ENCODE measurements around the gene SLC2A6.

SLC2A6 gene

DNA sequence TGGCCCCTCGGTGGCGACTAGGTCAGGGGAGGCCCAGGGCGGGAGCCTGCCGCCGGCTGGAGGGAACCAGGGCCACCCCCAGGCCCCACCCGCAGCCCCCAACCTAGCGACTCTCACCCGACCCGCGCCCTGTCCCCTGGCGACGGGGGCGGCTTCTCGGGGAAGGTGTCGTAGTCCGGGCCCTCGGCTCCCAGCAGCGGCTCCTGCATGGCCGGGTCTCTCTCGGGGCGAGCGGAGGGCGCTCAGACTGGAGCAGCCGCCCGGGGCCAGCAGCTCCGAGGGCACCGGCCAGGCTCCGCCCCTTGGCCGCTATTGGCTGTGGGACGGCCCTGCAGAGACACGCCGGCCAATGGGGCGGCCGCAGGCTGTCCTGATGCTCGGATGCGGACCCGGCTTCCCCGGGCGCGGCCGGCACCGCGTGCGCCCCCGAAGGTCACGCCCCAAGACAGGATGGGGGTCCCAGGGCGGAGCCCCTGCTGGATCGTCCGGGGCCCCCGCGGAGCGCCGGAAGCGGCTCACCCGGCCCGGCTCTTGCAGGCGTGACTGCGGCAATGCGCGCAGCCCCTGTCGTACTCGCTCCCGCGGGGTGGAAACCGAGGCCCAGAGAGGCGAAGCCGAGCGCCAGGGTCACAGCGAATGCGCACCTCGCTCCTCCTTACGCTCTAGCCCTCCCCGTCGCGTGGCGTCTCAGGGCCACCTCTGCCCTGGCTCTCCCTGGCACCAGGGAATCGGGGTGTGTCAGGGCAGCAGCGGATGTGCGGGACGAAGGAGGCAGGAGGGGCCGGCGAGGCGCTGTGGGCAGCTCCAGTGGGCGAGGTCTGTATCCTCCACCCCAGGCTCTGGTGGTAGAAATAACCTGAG lies at the start of gene SLC2A6:
SLC2A6 (minus strand) TSS at position 249 of the 861 bp plus-strand sequence; CDS start at position 209, 40 bp downstream.
- DNase-seq (ENCODE audit: low read depth, low spot score): peak; percentile 86

DNA sequence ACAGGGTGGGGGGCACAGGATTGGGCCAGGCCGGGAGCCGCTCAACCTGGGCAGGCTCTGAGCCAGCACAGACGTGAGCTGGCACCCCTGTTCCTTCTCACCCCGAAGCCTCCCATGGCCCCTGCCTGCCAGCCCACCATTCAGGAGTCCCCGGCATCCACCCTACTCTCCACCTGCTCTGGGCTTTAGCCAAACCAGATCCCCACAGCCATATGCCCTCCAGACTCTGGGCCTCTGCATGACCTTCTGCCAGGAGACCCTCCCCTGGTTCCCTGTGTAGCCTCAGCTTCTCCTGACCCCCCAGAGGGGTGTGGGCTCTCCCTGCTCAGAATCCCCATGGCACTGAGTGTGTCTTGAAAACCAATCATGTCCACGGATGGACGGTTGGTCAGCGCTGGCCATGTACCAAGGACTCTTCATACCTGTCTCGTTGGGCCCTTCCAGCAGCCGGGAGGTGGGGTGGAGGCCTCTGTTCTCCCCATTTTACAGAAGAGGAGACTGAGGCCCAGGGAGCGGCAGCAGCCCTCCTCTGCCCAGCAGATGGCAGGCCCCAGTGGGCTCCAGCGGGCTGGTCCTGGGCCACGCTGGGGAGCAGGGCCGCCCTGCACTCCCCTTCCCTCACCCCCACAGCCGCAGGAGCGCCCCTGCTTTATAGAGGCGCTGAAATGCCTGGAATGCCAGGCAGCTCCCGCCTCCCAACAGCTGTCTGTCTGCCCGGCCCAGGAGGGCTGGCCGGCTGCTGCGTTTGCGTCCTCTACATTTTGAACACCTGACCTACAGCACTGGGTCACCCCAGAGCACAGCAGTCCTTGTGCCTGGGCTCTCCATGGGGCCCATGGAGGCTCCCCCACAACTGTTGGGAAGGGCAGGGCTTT lies 49.3 kb upstream of the SLC2A6 start:
- no peak for DNase-seq (ENCODE audit: low read depth, low spot score)

DNA sequence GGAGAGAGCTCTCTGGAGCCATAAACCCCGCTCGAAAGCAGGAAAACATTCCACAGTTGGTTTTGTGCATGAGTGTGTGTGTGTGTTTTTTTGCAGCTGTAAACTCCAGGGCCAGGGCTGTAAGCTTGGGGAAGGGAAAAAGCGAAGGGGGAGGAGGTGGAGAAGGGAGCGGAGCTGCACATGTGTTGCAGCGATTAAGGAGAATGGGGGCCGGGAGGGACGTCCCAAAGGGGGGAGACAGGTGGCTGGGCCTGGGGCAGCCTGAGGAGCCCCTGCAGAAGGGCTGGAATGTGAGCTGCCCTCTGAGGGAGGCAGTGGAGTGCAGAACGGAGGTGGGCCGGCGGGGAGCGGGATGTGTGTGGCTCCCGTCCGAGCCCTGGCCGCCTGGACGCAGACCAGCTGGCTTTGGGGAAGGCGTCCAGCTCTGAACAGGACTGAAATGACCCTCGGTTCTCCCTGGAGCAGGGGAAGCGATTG lies 48.6 kb upstream of the SLC2A6 start:
- no peak for DNase-seq (ENCODE audit: low read depth, low spot score)

GRCh38 chr9:133526721-133527321 lies 47.9 kb upstream of the SLC2A6 start:
- no peak for DNase-seq (ENCODE audit: low read depth, low spot score)

GRCh38 chr9:133525677-133526076 lies 46.8 kb upstream of the SLC2A6 start:
- no peak for DNase-seq (ENCODE audit: low read depth, low spot score)

DNA sequence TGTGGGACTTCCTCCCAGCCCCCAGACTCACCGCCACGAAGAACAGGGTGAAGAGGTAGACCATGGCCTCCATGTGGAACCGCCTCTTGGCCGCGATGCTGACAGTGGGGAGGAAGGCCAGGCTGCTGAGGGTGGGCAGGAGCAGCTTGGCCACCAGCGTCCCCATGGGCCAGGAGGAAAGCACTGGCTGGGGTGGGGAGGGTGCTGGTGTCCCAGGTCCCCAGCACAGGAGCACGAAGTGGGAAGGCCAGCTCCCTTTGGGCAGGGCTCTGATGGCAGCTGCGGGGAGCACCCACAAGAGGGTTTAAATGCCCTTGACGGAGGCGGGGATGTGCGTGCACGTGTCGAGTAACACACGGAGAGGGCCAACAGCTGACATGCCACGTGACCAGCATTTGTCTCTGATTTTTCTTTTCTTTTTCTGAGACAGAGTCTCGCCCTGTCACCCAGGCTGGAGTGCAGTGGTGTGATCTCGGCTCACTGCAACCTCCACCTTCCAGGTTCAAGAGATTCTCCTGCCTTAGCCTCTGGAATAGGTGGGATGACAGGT lies 45.9 kb upstream of the SLC2A6 start, which contains the start of gene MYMK:
MYMK (minus strand) TSS at position 281 of the 550 bp plus-strand sequence; CDS start at position 166, 115 bp downstream.
- DNase-seq (ENCODE audit: low read depth, low spot score): no peak

GRCh38 chr9:133524146-133524545 lies 45.2 kb upstream of the SLC2A6 start:
- DNase-seq (ENCODE audit: low read depth, low spot score): no peak

DNA sequence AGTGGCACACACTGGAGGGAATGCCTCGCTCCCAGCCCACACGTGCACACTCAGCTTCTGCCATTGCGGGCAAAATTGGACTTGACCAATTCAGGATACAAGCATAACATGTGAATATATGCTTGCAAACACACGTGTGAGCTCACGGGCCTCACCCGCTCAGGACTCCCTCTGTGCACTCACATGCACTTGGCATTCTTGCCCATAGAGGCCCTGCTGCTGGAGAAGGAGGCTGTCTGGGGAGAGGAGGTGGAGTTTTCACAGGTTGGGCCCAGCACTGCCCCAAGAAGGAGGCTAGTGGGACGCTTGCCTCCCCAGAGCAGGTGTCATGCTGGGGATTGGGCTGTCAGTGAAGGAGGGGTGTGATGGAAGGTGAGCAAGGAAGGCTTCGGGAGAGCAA lies 44.2 kb upstream of the SLC2A6 start:
- no peak for DNase-seq (ENCODE audit: low read depth, low spot score)

- DNase-seq (ENCODE audit: low read depth, low spot score): no peak
These were observed 43.4 kb upstream of the SLC2A6 start for GRCh38 chr9:133522073-133522910.

DNA sequence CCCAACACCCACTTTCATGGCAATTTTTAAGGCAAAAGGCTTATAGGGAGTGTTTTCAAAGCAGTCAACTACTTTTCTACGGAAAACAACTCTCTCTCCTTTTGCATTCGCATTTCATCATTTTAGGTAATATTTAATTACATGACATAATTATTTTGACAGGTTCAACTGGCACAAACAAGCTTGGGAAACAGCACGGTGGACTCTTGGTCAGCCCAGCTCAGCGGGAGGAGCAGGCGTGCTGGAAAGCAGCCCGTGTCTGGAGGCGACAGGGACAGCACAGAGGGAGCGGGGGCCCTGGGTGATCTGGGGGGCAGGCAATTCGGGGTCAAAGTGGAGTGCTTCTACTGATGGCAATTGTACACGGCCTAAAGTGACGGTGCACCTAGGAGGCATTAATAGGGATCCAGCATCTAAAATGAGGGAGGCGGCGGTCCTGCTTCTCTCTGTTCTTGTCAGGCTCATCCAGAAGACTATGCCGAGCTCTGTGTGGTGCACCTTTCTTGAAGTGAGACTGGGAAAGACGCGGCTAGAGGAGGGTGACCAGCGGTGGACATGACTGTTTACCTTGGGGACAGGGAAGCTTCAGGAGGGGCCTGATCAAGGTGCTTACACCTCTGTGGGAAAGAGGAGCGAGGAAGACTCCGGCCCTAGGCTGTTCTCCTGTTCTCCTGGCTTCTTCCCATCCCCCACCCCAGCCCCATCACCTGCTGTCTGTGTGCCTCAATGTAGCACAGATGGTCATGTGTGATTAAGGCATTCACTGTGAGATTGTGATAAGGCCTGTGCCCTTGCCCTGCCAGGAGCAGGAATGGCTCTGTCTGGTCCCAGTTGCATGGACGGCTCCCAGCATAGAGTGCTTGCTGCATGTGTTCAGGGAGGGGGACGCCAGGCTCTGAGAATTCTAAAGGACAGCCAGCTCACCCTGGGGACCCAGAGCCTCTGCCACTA lies 42.5 kb upstream of the SLC2A6 start:
- DNase-seq (ENCODE audit: low read depth, low spot score): no peak

DNA sequence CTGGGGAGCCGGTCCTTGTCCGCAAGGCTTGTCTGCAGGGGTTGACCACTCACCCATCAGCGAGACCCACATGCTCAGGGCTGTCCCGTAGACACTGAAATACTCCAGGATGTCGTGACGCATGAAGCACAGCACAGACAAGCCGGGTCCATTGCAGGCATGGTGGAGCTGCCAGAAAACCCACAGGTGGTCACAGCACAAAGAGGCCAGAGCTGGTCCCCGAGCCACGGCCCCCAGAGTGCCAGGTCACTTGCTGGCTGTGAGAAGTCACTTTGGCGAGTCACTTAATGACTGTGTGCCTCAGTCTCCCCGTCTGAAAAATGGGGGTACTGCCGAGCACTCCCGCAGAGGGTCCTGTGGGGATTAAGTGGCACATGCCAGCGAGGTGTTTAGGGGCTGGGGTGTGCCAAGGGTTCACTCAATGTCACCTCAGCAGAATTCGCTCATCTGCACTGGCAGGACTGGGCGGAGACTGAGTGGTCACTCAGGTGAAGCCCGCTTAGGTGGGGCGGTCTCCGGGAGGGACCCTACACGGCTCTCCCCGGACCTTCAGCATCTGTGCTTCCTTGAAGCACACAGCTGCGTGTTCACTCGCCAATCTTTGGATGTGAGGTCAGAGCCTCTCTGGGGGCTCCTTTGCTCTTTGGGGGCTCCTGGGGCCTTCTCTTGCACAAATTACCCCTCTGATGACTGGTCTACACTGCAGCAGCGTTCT lies 41.4 kb upstream of the SLC2A6 start:
- no peak for DNase-seq (ENCODE audit: low read depth, low spot score)

GRCh38 chr9:133519693-133520092 lies 40.8 kb upstream of the SLC2A6 start:
- no peak for DNase-seq (ENCODE audit: low read depth, low spot score)

GRCh38 chr9:133518706-133519449 lies 40.0 kb upstream of the SLC2A6 start:
- DNase-seq (ENCODE audit: low read depth, low spot score): no peak

DNA sequence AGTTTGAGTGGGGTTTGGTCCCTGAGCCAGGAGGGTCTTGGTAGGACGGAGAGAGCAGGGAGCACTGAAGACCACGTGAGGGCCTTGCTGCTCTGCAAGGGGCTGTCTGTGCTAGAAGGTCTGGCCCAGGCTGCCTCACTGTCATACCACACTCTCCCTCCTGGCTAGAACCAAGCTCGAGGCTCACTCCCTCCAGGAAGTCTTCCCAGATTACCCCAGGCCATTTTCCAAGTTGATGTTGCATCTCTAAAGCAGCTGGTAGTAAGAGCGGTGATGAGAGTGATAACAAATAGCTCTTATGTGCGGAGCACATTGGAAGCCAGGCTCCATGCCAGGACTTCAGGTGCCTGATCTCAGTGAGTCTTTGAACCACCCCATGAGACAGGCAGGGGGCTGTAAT lies 39.3 kb upstream of the SLC2A6 start:
- no peak for DNase-seq (ENCODE audit: low read depth, low spot score)

GRCh38 chr9:133517711-133518110 lies 38.8 kb upstream of the SLC2A6 start:
- DNase-seq (ENCODE audit: low read depth, low spot score): no peak

GRCh38 chr9:133516961-133517350 lies 38.1 kb upstream of the SLC2A6 start:
- no peak for DNase-seq (ENCODE audit: low read depth, low spot score)

- DNase-seq (ENCODE audit: low read depth, low spot score): no peak
These were observed 37.5 kb upstream of the SLC2A6 start for GRCh38 chr9:133516256-133516960.

Measured in ELF-1 (cell line).